NT2/D1 (cell line): ENCODE measurements around the gene ARHGAP20.

Source experiments
- SUZ12 ChIP-seq: IDR thresholded peaks from 2 replicates; pipeline ENCODE4 v1.6.1; 2011; ENCODE audit not compliant: insufficient read length, insufficient read depth; ENCODE audit errors: extremely low read depth
- YY1 ChIP-seq: IDR thresholded peaks from 2 replicates; pipeline ENCODE4 v1.6.1; 2011; ENCODE audit not compliant: insufficient read length, insufficient read depth

- no peak for TF ChIP-seq YY1
- TF ChIP-seq SUZ12, result no peak
Observed at GRCh38 chr11:110712659-110713448, 617 bp upstream of the ARHGAP20 start.
